ENCODE measurements around the gene NRXN3. TPM values are rescaled to one million over a fixed set of nuclear protein-coding genes. Genes with fewer than 3 reads are reported as not detected.

Gene NRXN3
- total RNA-seq, 2 experiments from 2014 or later = not detected

GRCh38 chr14:79833781-79834180 lies 1663.6 kb downstream of the NRXN3 start:
- Histone ChIP-seq H3K4me1 (ENCODE audit: insufficient read depth, low read length, poor library complexity, severe bottlenecking) (no peaks in the 10 kb centered on the region), H3K36me3 (ENCODE audit: insufficient read depth, low read length) (no peaks in the 10 kb centered on the region), H3K9me3 (ENCODE audit: low read length) (no peaks in the 10 kb centered on the region), H3K4me2 (ENCODE audit: low read length) (no peak overlapping the region), H3K27ac (ENCODE audit: low read depth, low read length, poor library complexity, severe bottlenecking) (no peak overlapping the region), H4K20me1 (ENCODE audit: insufficient read depth, low read length) (no peaks in the 10 kb centered on the region), H3K79me2 (ENCODE audit: insufficient read depth, low read depth, low read length) (no peaks in the 10 kb centered on the region), H2AFZ (ENCODE audit: low read length) (no peak overlapping the region), H3K9me2 (ENCODE audit: insufficient read depth, low read length) (no peaks in the 10 kb centered on the region), H3K4me3 (ENCODE audit: low read depth, low read length, poor library complexity, severe bottlenecking) (no peak overlapping the region)
- no TSS peak for BruUV-seq (replicated peaks)
- CTCF ChIA-PET (ENCODE audit: unreplicated experiment) = no interaction called here
- intact Hi-C loops (cut with micrococcal nuclease; ENCODE audit: unreplicated experiment) = no loop called here
- DNase-seq (ENCODE audit: low spot score) = no peak
- no peak for TF ChIP-seq CTCF (conservative IDR thresholded peaks at IDR 0.05; ENCODE audit: low read length)
- POLR2A ChIA-PET = no interaction called here

- H3K9me2 ChIP-seq (ENCODE audit: insufficient read depth, low read length) = no peaks in the 10 kb centered on the region
- no peak for DNase-seq (ENCODE audit: low spot score)
- no peaks in the 10 kb centered on the region for H4K20me1 ChIP-seq (ENCODE audit: insufficient read depth, low read length)
- no peaks in the 10 kb centered on the region for H3K9me3 ChIP-seq (ENCODE audit: low read length)
- H2AFZ ChIP-seq (ENCODE audit: low read length) = no peak overlapping the region
- H3K79me2 ChIP-seq (ENCODE audit: insufficient read depth, low read depth, low read length) = no peaks in the 10 kb centered on the region
- no TSS peak for BruUV-seq (replicated peaks)
- H3K4me1 ChIP-seq (ENCODE audit: insufficient read depth, low read length, poor library complexity, severe bottlenecking) = no peaks in the 10 kb centered on the region
- H3K4me2 ChIP-seq (ENCODE audit: low read length) = no peak overlapping the region
- intact Hi-C loops (cut with micrococcal nuclease; ENCODE audit: unreplicated experiment) = no loop called here
- ChIA-PET POLR2A (no interaction called here), CTCF (ENCODE audit: unreplicated experiment) (no interaction called here)
- TF ChIP-seq CTCF (conservative IDR thresholded peaks at IDR 0.05; ENCODE audit: low read length) (no peak), EZH2phosphoT487 (IDR thresholded peaks at IDR 0.05; ENCODE audit: borderline replicate concordance, low read depth, low read length) (no peak)
- H3K4me3 ChIP-seq (ENCODE audit: low read depth, low read length, poor library complexity, severe bottlenecking) = no peak overlapping the region
- H3K27ac ChIP-seq (ENCODE audit: low read depth, low read length, poor library complexity, severe bottlenecking) = no peak overlapping the region
- no peaks in the 10 kb centered on the region for H3K36me3 ChIP-seq (ENCODE audit: insufficient read depth, low read length)
Measured at GRCh38 chr14:79834868-79835267, 1664.7 kb downstream of the NRXN3 start.

GRCh38 chr14:79836577-79836976 lies 1666.4 kb downstream of the NRXN3 start:
- intact Hi-C loops (cut with micrococcal nuclease; ENCODE audit: unreplicated experiment) = no loop called here
- CTCF ChIA-PET (ENCODE audit: unreplicated experiment) = no interaction called here
- Histone ChIP-seq H3K4me3 (ENCODE audit: low read depth, low read length, poor library complexity, severe bottlenecking) (no peak overlapping the region), H4K20me1 (ENCODE audit: insufficient read depth, low read length) (no peaks in the 10 kb centered on the region), H3K9me3 (ENCODE audit: low read length) (no peaks in the 10 kb centered on the region), H3K4me2 (ENCODE audit: low read length) (no peak overlapping the region), H3K9me2 (ENCODE audit: insufficient read depth, low read length) (no peaks in the 10 kb centered on the region), H3K36me3 (ENCODE audit: insufficient read depth, low read length) (no peaks in the 10 kb centered on the region), H3K79me2 (ENCODE audit: insufficient read depth, low read depth, low read length) (no peaks in the 10 kb centered on the region), H2AFZ (ENCODE audit: low read length) (no peak overlapping the region), H3K27ac (ENCODE audit: low read depth, low read length, poor library complexity, severe bottlenecking) (no peak overlapping the region), H3K4me1 (ENCODE audit: insufficient read depth, low read length, poor library complexity, severe bottlenecking) (no peaks in the 10 kb centered on the region)
- no peak for TF ChIP-seq CTCF (conservative IDR thresholded peaks at IDR 0.05; ENCODE audit: low read length)
- TF ChIP-seq EZH2phosphoT487 (IDR thresholded peaks at IDR 0.05; ENCODE audit: borderline replicate concordance, low read depth, low read length) = no peak
- BruUV-seq (replicated peaks) = no TSS peak
- no peak for DNase-seq (ENCODE audit: low spot score)
- POLR2A ChIA-PET = interaction anchor here (0.7 to 0.9 kb wide), 2 partner anchors 11 to 604 kb away, joined by 3 to 4 read pairs; no protein-coding TSS in a partner anchor
